IPS DF 19.7 (cell line): Measurements from ENCODE around the gene GJC2.

Experiments used
- DNase-seq: peaks from one replicate; pipeline ENCODE4 v3.0.0-alpha.2; 2013; ENCODE audit warnings: low read depth, low spot score

GJC2 gene

GRCh38 chr1:228190182-228190581, 40.5 kb downstream of the GJC2 start:
- DNase-seq = no peak

GRCh38 chr1:228190778-228191177, 41.0 kb downstream of the GJC2 start:
- DNase-seq = no peak

- DNase-seq = no peak
Observed at GRCh38 chr1:228194436-228194835, 44.7 kb downstream of the GJC2 start.

DNA sequence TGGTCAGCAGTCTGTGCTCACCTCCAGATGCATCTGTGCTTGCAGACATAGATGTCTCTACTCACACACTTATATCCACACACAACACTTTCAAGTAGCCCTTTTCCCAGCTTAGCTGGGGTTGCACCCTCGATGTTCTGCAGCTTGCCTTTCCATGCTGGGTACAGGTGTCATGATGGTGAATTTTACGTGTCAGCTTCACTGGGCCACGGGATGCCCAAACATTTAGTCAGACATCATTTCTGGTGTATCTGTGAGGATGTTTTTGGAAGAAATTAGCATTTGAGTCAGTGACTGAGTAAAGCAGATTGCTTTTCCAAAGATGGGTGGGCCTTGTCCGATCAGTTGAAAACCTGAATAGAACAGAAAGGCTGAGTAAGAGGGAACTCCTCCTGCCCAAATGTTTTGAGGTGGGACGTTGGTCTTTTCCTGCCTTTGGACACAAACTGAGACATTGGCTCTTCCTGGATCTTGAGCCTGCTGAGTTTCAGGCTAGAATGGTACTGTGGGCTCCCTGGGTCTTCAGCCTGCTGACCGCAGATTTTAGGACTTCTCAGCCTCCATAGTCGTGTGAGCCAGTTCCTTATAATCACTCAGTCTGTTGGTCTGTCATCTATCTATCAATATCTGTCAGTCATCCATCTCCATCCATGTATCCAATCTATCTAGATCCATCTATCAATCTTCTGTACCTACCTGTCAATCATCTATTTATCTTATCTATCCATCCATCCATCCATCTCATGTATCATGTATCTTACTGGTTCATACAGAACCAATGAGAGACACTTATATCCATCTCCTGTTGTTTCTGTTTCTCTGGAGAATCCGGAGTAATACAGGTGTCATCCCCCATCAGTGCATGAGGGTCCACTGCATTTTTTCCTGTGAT, 45.4 kb downstream of the GJC2 start:
- no peak for DNase-seq

GRCh38 chr1:228197555-228198147, 47.9 kb downstream of the GJC2 start:
- DNase-seq = no peak

- no peak for DNase-seq
Observed at GRCh38 chr1:228198977-228199590, 49.4 kb downstream of the GJC2 start.

GRCh38 chr1:228204958-228205357, 55.2 kb downstream of the GJC2 start:
- no peak for DNase-seq

- DNase-seq = no peak
Observed at GRCh38 chr1:228205526-228206436, 56.1 kb downstream of the GJC2 start.

GRCh38 chr1:228206582-228207351, 57.0 kb downstream of the GJC2 start:
- no peak for DNase-seq

- no peak for DNase-seq
Observed at GRCh38 chr1:228207381-228207810, 57.7 kb downstream of the GJC2 start.

GRCh38 chr1:228207851-228208821, 58.4 kb downstream of the GJC2 start, which contains the start of gene OBSCN:
TSS of gene OBSCN (plus strand) at chr1:228208044. CDS start at chr1:228211784, 3,740 bp downstream.
- no peak for DNase-seq

GRCh38 chr1:228208831-228209551, 59.3 kb downstream of the GJC2 start:
- no peak for DNase-seq
